ENCODE data around the gene AKR1C1.
A peak's percentile ranks its signal among the peaks of the same experiment; 100 is the strongest.
"Not testable (repeated sequence)": the region's sequence is repeated elsewhere in the genome, so short reads cannot be mapped to it uniquely, and the experiment has no call there.

AKR1C1 gene

GRCh38 chr10:4984223-4984622, 21.0 kb downstream of the AKR1C1 start:
- no peak for DNase-seq

- DNase-seq: no peak
Measured at GRCh38 chr10:4984971-4985594, 21.9 kb downstream of the AKR1C1 start.

- DNase-seq: not testable (repeated sequence)
Measured at GRCh38 chr10:4988000-4988641, 24.9 kb downstream of the AKR1C1 start.

GRCh38 chr10:4990217-4990616, 27.0 kb downstream of the AKR1C1 start:
- no peak for DNase-seq

- not testable (repeated sequence) for DNase-seq
Measured at GRCh38 chr10:4991463-4991862, 28.2 kb downstream of the AKR1C1 start.

GRCh38 chr10:4992564-4992963, 29.3 kb downstream of the AKR1C1 start:
- DNase-seq: not testable (repeated sequence)

- not testable (repeated sequence) for DNase-seq
Measured at GRCh38 chr10:4994260-4994659, 31.0 kb downstream of the AKR1C1 start.

GRCh38 chr10:4998671-4999070, 35.5 kb downstream of the AKR1C1 start:
- no peak for DNase-seq

- DNase-seq: no peak
Measured at GRCh38 chr10:5002013-5002727, 39.0 kb downstream of the AKR1C1 start.

- DNase-seq: peak; percentile 18
Measured at GRCh38 chr10:5003127-5004029, 40.2 kb downstream of the AKR1C1 start, which contains the start of gene AKR1C2. Gene AKR1C2, minus strand, starts transcription at chr10:5003857. Its CDS starts 22 bp downstream, at chr10:5003835.

GRCh38 chr10:5004030-5004385, 40.8 kb downstream of the AKR1C1 start:
- not testable (repeated sequence) for DNase-seq

GRCh38 chr10:5004501-5004900, 41.3 kb downstream of the AKR1C1 start:
- DNase-seq: not testable (repeated sequence)

GRCh38 chr10:5008857-5009548, 45.8 kb downstream of the AKR1C1 start:
- not testable (repeated sequence) for DNase-seq

GRCh38 chr10:5010043-5010442, 46.8 kb downstream of the AKR1C1 start:
- not testable (repeated sequence) for DNase-seq

- DNase-seq: not testable (repeated sequence)
Measured at GRCh38 chr10:5011392-5011791, 48.2 kb downstream of the AKR1C1 start.

GRCh38 chr10:5012595-5012994, 49.4 kb downstream of the AKR1C1 start:
- no peak for DNase-seq

- no peak for DNase-seq
Measured at GRCh38 chr10:5013385-5013784, 50.2 kb downstream of the AKR1C1 start.

- DNase-seq: not testable (repeated sequence)
Measured at GRCh38 chr10:5014200-5014910, 51.1 kb downstream of the AKR1C1 start.

GRCh38 chr10:5014936-5015335, 51.7 kb downstream of the AKR1C1 start:
- DNase-seq: no peak

GRCh38 chr10:5018134-5018533, 54.9 kb downstream of the AKR1C1 start:
- no peak for DNase-seq

GRCh38 chr10:5018671-5019277, 55.6 kb downstream of the AKR1C1 start:
- DNase-seq: peak; percentile 35
